CD4-positive, CD25-positive, alpha-beta regulatory T cell (primary cell): ENCODE data around the gene NDRG2. TPM values are rescaled to one million over a fixed set of nuclear protein-coding genes. Genes with fewer than 3 reads are reported as not detected.
"Not testable (repeated sequence)": the region's sequence is repeated elsewhere in the genome, so short reads cannot be mapped to it uniquely, and the experiment has no call there.

Source experiments
- ATAC-seq, 2 donors: fragments of 150-1000 bp; cut with Tn5 transposase; one replicate each; pipeline ENCODE4 v1.10.0; 2021; ENCODE audit warnings: low read depth in 2 of 2, moderate number of reproducible peaks in 2 of 2, moderate library complexity in 1 of 2
- DNase-seq, 3 donors: peaks; one replicate each; pipeline versions ENCODE4 v3.0.0 to v3.0.0-alpha.2; 2012 to 2022; ENCODE audit warnings: mixed read lengths in 1 of 3
- H3K27ac ChIP-seq: one replicate; pipeline ENCODE4 v1.7.0; 2013; ENCODE audit warnings: mild to moderate bottlenecking, low read length; ENCODE audit not compliant: insufficient read depth, poor library complexity, severe bottlenecking
- H3K27me3 ChIP-seq: one replicate; pipeline ENCODE4 v1.7.0; 2013; ENCODE audit warnings: low read length; ENCODE audit not compliant: control insufficient read depth, insufficient read depth
- H3K36me3 ChIP-seq: one replicate; pipeline ENCODE4 v1.7.0; 2013; ENCODE audit warnings: mild to moderate bottlenecking, low read length, moderate library complexity; ENCODE audit not compliant: control insufficient read depth, insufficient read depth
- H3K4me1 ChIP-seq: 2 replicates; pipeline ENCODE4 v1.7.0; 2013; ENCODE audit warnings: mild to moderate bottlenecking, low read length; ENCODE audit not compliant: insufficient read depth, control insufficient read depth, poor library complexity, severe bottlenecking
- H3K4me3 ChIP-seq: one replicate; pipeline ENCODE4 v1.7.0; 2013; ENCODE audit warnings: low read depth, mild to moderate bottlenecking, low read length, moderate library complexity
- H3K9me3 ChIP-seq, 2 experiments: 1 replicate in 1 of 2; 2 replicates in 1 of 2; pipeline ENCODE4 v1.7.0; 2013; ENCODE audit warnings: low read length in 2 of 2, mild to moderate bottlenecking in 1 of 2, moderate library complexity in 1 of 2; ENCODE audit not compliant: control insufficient read depth in 2 of 2
- H3K27ac Mint-ChIP-seq, 3 donors: one replicate each; pipeline ENCODE4 v1.8.0; 2020 to 2022; ENCODE audit warnings: mild to moderate bottlenecking in 3 of 3, mixed read lengths in 3 of 3, moderate library complexity in 2 of 3
- H3K27me3 Mint-ChIP-seq: one replicate; pipeline ENCODE4 v1.8.0; 2022; ENCODE audit warnings: mild to moderate bottlenecking, mixed read lengths
- H3K36me3 Mint-ChIP-seq: one replicate; pipeline ENCODE4 v1.8.0; 2020; ENCODE audit warnings: mixed read lengths
- H3K4me1 Mint-ChIP-seq, 4 donors: one replicate each; pipeline ENCODE4 v1.8.0; 2020 to 2022; ENCODE audit warnings: mixed read lengths in 4 of 4, mild to moderate bottlenecking in 1 of 4
- H3K4me3 Mint-ChIP-seq, 4 donors: one replicate each; pipeline ENCODE4 v1.8.0; 2020 to 2022; ENCODE audit warnings: mild to moderate bottlenecking in 4 of 4, mixed read lengths in 4 of 4, moderate library complexity in 3 of 4
- H3K9me3 Mint-ChIP-seq, 7 donors: one replicate each; pipeline ENCODE4 v1.8.0; 2020 to 2022; ENCODE audit warnings: mixed read lengths in 7 of 7, mild to moderate bottlenecking in 3 of 7, moderate library complexity in 2 of 7
- polyA plus RNA-seq, 4 donors: library from polyadenylated mRNA; unstranded; fragments of 300-500 nt; fragmentation: Illumina TruSeq; gene quantifications; one replicate each; pipeline ENCODE4 v1.2.3, GENCODE V29; 2021
- total RNA-seq: library from RNA; stranded (reverse); gene quantifications from one replicate; pipeline ENCODE4 v1.2.3, GENCODE V29; 2022

Gene NDRG2
- total and polyA plus RNA-seq, 5 donors from 2014 or later, result 13.3 to 19.6 (median 17.2) TPM

DNA sequence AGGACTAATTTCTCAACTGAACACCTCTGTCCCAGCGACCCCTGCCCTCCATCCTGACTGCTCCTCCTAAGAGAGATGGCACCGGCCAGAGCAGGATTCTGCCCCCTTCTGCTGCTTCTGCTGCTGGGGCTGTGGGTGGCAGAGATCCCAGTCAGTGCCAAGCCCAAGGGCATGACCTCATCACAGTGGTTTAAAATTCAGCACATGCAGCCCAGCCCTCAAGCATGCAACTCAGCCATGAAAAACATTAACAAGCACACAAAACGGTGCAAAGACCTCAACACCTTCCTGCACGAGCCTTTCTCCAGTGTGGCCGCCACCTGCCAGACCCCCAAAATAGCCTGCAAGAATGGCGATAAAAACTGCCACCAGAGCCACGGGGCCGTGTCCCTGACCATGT is 18.1 kb upstream of the NDRG2 start:
- no peaks in the 10 kb centered on the region for H3K9me3 ChIP-seq
- H3K27ac ChIP-seq, result no peak overlapping the region
- H3K36me3 ChIP-seq, result no peaks in the 10 kb centered on the region
- peaks cover 4% of the 10 kb centered on the region for H3K4me1 ChIP-seq
- Mint-ChIP-seq H3K4me1 (peaks cover 0 to 8% (median 3%) of the 10 kb centered on the region in 4 donors), H3K27me3 (peaks cover 28% of the 10 kb centered on the region), H3K9me3 (peaks cover 0 to 1% (median 0%) of the 10 kb centered on the region in 7 donors), H3K36me3 (no peaks in the 10 kb centered on the region), H3K27ac (no peak overlapping the region), H3K4me3 (no peak overlapping the region)
- ATAC-seq, result no peak
- no peak overlapping the region for H3K4me3 ChIP-seq
- H3K27me3 ChIP-seq, result peaks cover 12% of the 10 kb centered on the region
- no peak for DNase-seq

GRCh38 chr14:21041676-21042433 is 17.0 kb upstream of the NDRG2 start, which contains the start of gene RNASE7:
TSS of gene RNASE7 (plus strand) at chr14:21042362. CDS start at chr14:21042993, 631 bp downstream.
- Mint-ChIP-seq H3K9me3 (peaks cover 0 to 1% (median 0%) of the 10 kb centered on the region in 7 donors), H3K27me3 (peaks cover 21% of the 10 kb centered on the region), H3K36me3 (no peaks in the 10 kb centered on the region), H3K4me1 (peaks cover 0 to 8% (median 3%) of the 10 kb centered on the region in 4 donors), H3K27ac (no peak within 1 kb of the TSS), H3K4me3 (no peak within 1 kb of the TSS)
- no peak within 1 kb of the TSS for H3K4me3 ChIP-seq
- no peaks in the 10 kb centered on the region for H3K36me3 ChIP-seq
- no peak for ATAC-seq
- no peak within 1 kb of the TSS for H3K27ac ChIP-seq
- DNase-seq, result no peak
- peaks cover 4% of the 10 kb centered on the region for H3K4me1 ChIP-seq
- no peaks in the 10 kb centered on the region for H3K9me3 ChIP-seq
- peaks cover 14% of the 10 kb centered on the region for H3K27me3 ChIP-seq

DNA sequence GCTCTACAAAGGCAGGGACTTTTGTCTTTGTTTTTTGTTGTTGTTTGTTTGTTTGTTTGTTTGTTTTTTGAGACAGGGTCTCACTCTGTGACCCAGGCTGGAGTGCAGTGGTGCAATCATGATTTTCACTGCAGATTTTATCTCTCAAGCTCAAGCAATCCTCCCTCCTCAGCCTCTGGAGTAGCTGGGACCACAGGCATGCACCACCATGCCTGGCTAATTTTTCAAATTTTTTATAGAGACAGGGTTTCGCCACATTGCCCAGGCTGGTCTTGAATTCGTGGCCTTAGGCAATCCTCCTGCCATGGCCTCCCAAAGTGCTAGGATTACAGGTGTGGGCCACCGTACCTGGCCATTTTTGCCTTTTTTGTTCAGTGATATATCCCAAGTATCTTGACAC is 16.1 kb upstream of the NDRG2 start:
- H3K4me3 Mint-ChIP-seq, H3K36me3 ChIP-seq, ATAC-seq, H3K36me3 Mint-ChIP-seq, H3K27ac ChIP-seq, H3K27me3 ChIP-seq, H3K4me3 ChIP-seq, H3K9me3 ChIP-seq, H3K4me1 Mint-ChIP-seq, H3K9me3 Mint-ChIP-seq, DNase-seq, H3K27ac Mint-ChIP-seq, H3K4me1 ChIP-seq: not testable (repeated sequence)
- H3K27me3 Mint-ChIP-seq, result peaks cover 21% of the 10 kb centered on the region

GRCh38 chr14:21040370-21040925 is 15.6 kb upstream of the NDRG2 start:
- Mint-ChIP-seq H3K27me3 (peaks cover 17% of the 10 kb centered on the region), H3K27ac (peak overlapping the region in 1 of 3 donors; percentile 33), H3K4me1 (peaks cover 0 to 8% (median 3%) of the 10 kb centered on the region in 4 donors), H3K9me3 (peaks cover 0 to 1% (median 0%) of the 10 kb centered on the region in 7 donors), H3K36me3 (no peaks in the 10 kb centered on the region), H3K4me3 (no peak overlapping the region)
- peaks cover 4% of the 10 kb centered on the region for H3K4me1 ChIP-seq
- ATAC-seq (no peak), DNase-seq (no peak)
- H3K36me3 ChIP-seq, result no peaks in the 10 kb centered on the region
- H3K9me3 ChIP-seq, result no peaks in the 10 kb centered on the region
- H3K4me3 ChIP-seq, result no peak overlapping the region
- no peak overlapping the region for H3K27ac ChIP-seq
- peaks cover 8% of the 10 kb centered on the region for H3K27me3 ChIP-seq

DNA sequence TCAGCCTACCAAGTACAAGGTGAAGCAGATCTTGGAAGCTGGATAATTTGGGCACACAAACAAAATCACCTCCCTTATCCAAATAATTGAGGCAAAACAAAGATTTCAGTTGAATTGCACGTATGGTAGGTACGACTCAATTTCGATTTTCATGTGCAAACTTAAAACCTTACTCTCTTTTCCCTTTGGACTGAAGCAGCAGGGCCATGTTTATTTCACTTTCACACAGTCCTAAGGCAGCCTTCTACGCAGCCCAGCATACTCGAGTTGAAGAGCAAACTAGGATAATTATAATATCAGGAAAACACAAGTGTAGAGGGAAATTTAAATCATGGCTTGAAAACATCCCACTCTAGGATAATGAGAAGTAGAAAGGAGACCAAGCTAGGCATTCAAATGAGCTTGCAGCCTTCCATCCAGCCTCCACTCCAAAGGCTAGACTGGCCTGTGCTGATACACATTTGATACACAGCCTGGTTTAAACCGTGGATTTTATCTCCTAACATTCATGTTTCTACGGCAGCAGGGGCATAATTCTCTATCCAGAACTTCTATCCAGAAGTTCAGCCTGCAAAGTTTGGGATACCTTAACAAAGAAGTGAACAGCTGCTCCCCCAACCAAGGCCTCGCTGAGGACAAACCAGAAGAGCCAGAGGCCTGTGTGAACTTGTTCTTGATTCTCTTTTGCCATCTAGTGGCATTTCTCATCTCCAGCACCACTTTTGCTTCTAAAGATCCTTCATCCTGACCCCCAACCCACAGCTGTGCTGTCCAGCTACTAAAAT is 14.9 kb upstream of the NDRG2 start:
- no peaks in the 10 kb centered on the region for H3K9me3 ChIP-seq
- peak overlapping the region in 1 of 3 donors; percentile 33 for H3K27ac Mint-ChIP-seq

DNA sequence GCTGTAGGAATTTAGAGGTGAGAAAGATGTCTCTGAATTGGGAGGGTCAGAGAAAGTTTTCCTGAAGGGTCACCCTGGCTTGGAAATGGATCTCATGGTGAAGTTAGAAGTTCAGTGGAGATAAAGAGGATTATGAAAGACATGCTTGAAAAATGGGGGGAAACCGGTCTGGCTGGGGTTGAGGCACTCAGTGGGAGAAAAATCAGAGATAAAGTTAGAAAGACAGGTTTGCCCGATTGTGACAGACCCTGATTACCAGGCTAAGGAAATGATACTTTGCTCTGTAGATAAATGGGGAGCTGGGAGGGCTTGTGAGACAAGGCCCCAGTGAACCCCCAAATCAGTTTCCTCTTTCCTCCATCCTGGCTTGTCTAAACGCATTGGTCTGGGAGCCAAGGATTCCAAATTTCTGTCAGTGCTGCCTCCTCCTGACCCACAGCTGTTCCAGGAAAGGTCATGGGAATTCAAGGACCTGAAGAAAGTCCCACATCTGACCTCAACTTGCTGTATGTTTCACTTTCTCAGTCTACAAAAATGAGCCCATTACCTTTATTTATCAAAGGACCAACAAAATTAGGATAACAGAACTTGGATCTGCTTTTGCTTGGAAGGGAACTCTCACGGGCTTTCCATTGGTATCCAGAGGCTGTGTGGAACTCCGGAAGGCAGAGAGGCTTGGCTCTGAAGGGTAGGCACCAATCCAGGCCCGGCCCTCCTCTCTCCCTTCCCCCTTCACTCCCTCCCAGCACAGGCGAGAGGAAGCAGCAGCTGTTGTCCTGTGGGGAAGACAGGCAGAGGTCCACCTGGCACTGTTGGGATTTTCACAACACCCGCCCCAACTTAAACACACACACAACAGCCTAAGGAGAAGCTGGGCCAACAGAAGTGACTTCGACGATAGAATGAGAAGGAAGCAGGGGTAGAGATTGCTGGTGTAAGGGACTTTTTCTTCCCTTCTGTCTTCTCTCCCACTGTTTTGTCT is 13.9 kb upstream of the NDRG2 start:
- DNase-seq (no peak), ATAC-seq (no peak)
- no peaks in the 10 kb centered on the region for H3K36me3 Mint-ChIP-seq
- no peak overlapping the region for H3K27ac ChIP-seq
- no peaks in the 10 kb centered on the region for H3K9me3 ChIP-seq
- peaks cover 3% of the 10 kb centered on the region for H3K27me3 ChIP-seq
- H3K36me3 ChIP-seq, result no peaks in the 10 kb centered on the region
- H3K27me3 Mint-ChIP-seq, result peaks cover 9% of the 10 kb centered on the region
- H3K9me3 Mint-ChIP-seq, result peaks cover 0 to 1% (median 0%) of the 10 kb centered on the region in 7 donors
- no peaks in the 10 kb centered on the region for H3K4me1 Mint-ChIP-seq
- no peak overlapping the region for H3K4me3 Mint-ChIP-seq
- H3K27ac Mint-ChIP-seq, result no peak overlapping the region
- H3K4me1 ChIP-seq, result no peaks in the 10 kb centered on the region
- H3K4me3 ChIP-seq, result no peak overlapping the region

More for the DNA sequence above, 14.9 kb upstream of the NDRG2 start:
- Histone ChIP-seq H3K4me3 (no peak overlapping the region), H3K27ac (no peak overlapping the region), H3K27me3 (peaks cover 4% of the 10 kb centered on the region), H3K36me3 (no peaks in the 10 kb centered on the region), H3K4me1 (peaks cover 4% of the 10 kb centered on the region)
- H3K4me3 Mint-ChIP-seq, result no peak overlapping the region
- H3K4me1 Mint-ChIP-seq, result peaks cover 0 to 7% (median 3%) of the 10 kb centered on the region in 4 donors
- peaks cover 0 to 1% (median 0%) of the 10 kb centered on the region in 7 donors for H3K9me3 Mint-ChIP-seq
- ATAC-seq (peak in 1 of 2 donors; percentile 42), DNase-seq (peak in 2 of 3 donors; percentile 44 to 47)
- H3K27me3 Mint-ChIP-seq, result peaks cover 12% of the 10 kb centered on the region
- H3K36me3 Mint-ChIP-seq, result no peaks in the 10 kb centered on the region

DNA sequence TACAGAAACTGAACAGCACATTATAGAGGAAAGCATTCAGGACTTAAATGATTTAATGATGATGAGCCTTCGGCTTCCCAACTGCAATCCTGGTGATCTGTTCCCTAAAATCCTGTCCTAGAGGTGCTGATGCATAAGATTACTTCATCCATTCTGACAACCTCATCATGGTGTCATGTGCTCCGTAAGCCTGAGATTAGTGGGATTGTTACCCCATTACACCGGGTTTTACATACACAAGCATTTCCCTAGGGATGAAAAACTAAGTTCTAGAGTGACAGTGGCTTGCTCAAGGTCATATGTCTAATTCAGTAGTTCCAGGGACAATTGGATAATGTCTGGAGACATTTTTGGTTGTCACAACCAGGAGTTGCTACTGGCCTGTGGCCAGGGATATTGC is 12.3 kb upstream of the NDRG2 start:
- no peaks in the 10 kb centered on the region for H3K4me1 Mint-ChIP-seq
- H3K36me3 Mint-ChIP-seq, result no peaks in the 10 kb centered on the region
- peaks cover 14% of the 10 kb centered on the region for H3K27me3 Mint-ChIP-seq
- no peak overlapping the region for H3K27ac ChIP-seq
- H3K27me3 ChIP-seq, result peaks cover 3% of the 10 kb centered on the region
- no peak overlapping the region for H3K27ac Mint-ChIP-seq
- no peak for DNase-seq
- ATAC-seq, result no peak
- H3K9me3 Mint-ChIP-seq, result peaks cover 0 to 1% (median 0%) of the 10 kb centered on the region in 7 donors
- H3K36me3 ChIP-seq, result no peaks in the 10 kb centered on the region
- no peaks in the 10 kb centered on the region for H3K9me3 ChIP-seq
- no peak overlapping the region for H3K4me3 ChIP-seq
- H3K4me3 Mint-ChIP-seq, result no peak overlapping the region
- no peaks in the 10 kb centered on the region for H3K4me1 ChIP-seq
